OCI-LY1 (cell line): ENCODE measurements around the gene IL18BP.

Experiments
- H2AFZ ChIP-seq: fragments of 200-600 bp; sonication (generic), shearing (Covaris generic); 2 replicates; pipeline ENCODE4 v1.6.0; 2014; ENCODE audit warnings: antibody characterized with exemption, mild to moderate bottlenecking, low read length
- H3F3A ChIP-seq: fragments of 200-600 bp; sonication (generic), shearing (Covaris generic); 2 replicates; pipeline ENCODE4 v1.6.0; 2014; ENCODE audit warnings: mild to moderate bottlenecking, antibody characterized with exemption, low read length, moderate library complexity; ENCODE audit not compliant: insufficient read depth
- H3K27ac ChIP-seq: fragments of 200-600 bp; sonication (generic); 2 replicates; pipeline ENCODE4 v1.5.1; 2014; ENCODE audit warnings: low read length, mixed run types, mild to moderate bottlenecking, low read depth; ENCODE audit not compliant: poor library complexity, severe bottlenecking
- H3K27me3 ChIP-seq: fragments of 200-600 bp; sonication (generic); 2 replicates; pipeline ENCODE4 v1.6.0; 2014; ENCODE audit warnings: antibody characterized with exemption, mild to moderate bottlenecking, low read length, moderate library complexity; ENCODE audit not compliant: insufficient read depth
- H3K36me3 ChIP-seq: fragments of 200-600 bp; sonication (generic); 2 replicates; pipeline ENCODE4 v1.6.1; 2014; ENCODE audit warnings: mild to moderate bottlenecking, antibody characterized with exemption, low read length, moderate library complexity, mixed read lengths; ENCODE audit not compliant: insufficient read depth
- H3K4me1 ChIP-seq: fragments of 200-600 bp; sonication (generic); 2 replicates; pipeline ENCODE4 v1.5.1; 2014; ENCODE audit warnings: mild to moderate bottlenecking, low read length, moderate library complexity; ENCODE audit not compliant: insufficient read depth, severe bottlenecking
- H3K4me2 ChIP-seq: fragments of 200-600 bp; sonication (generic), shearing (Covaris generic); 2 replicates; pipeline ENCODE4 v1.6.1; 2014; ENCODE audit warnings: low read length
- H3K4me3 ChIP-seq: fragments of 200-600 bp; sonication (generic); 2 replicates; pipeline ENCODE4 v1.5.1; 2014; ENCODE audit warnings: low read length, low read depth, mild to moderate bottlenecking, mixed read lengths; ENCODE audit not compliant: poor library complexity, severe bottlenecking
- H3K79me2 ChIP-seq: fragments of 200-600 bp; shearing (Covaris generic); 2 replicates; pipeline ENCODE4 v1.6.1; 2016; ENCODE audit warnings: mixed run types, low read length, mixed read lengths; ENCODE audit not compliant: insufficient read depth
- H3K9ac ChIP-seq: fragments of 200-600 bp; sonication (generic), shearing (Covaris generic); 2 replicates; pipeline ENCODE4 v1.6.1; 2014; ENCODE audit warnings: mild to moderate bottlenecking, low read length, mixed read lengths
- H3K9me2 ChIP-seq: fragments of 200-600 bp; sonication (generic), shearing (Covaris generic); 2 replicates; pipeline ENCODE4 v1.6.1; 2014; ENCODE audit warnings: low read depth, mild to moderate bottlenecking, low read length, mixed read lengths
- H3K9me3 ChIP-seq: fragments of 200-600 bp; shearing (Covaris generic); 2 replicates; pipeline ENCODE4 v1.6.1; 2014; ENCODE audit warnings: low read length, mixed read lengths
- H4K20me1 ChIP-seq: fragments of 200-600 bp; sonication (generic), shearing (Covaris generic); 2 replicates; pipeline ENCODE4 v1.6.0; 2016; ENCODE audit warnings: mild to moderate bottlenecking, low read length; ENCODE audit not compliant: insufficient read depth
- CTCF ChIP-seq: fragments of 200-600 bp; sonication (generic), shearing (Covaris generic); IDR thresholded peaks from 2 replicates; pipeline ENCODE4 v1.5.1; 2017; ENCODE audit warnings: mild to moderate bottlenecking, antibody characterized with exemption, low read length, moderate library complexity, mixed read lengths
- EZH2 ChIP-seq: fragments of 200-600 bp; sonication (generic), shearing (Covaris generic); IDR thresholded peaks from 2 replicates; pipeline ENCODE4 v1.8.0; 2017; ENCODE audit warnings: borderline replicate concordance, mixed run types, mild to moderate bottlenecking, antibody characterized with exemption, low read length, moderate library complexity, mixed read lengths

The IL18BP gene

GRCh38 chr11:72007089-72007476, 8.4 kb downstream of the IL18BP start:
- H3K4me3 ChIP-seq = no peak overlapping the region
- no peaks in the 10 kb centered on the region for H3K27me3 ChIP-seq
- TF ChIP-seq EZH2 (no peak), CTCF (no peak)
- H3K9me2 ChIP-seq = no peaks in the 10 kb centered on the region
- no peak overlapping the region for H3K27ac ChIP-seq
- H3K9me3 ChIP-seq = no peaks in the 10 kb centered on the region
- H3K36me3 ChIP-seq = peaks cover 96% of the 10 kb centered on the region
- no peaks in the 10 kb centered on the region for H3K79me2 ChIP-seq
- no peaks in the 10 kb centered on the region for H4K20me1 ChIP-seq
- no peak overlapping the region for H3K9ac ChIP-seq
- no peak overlapping the region for H2AFZ ChIP-seq
- no peak overlapping the region for H3K4me2 ChIP-seq
- H3K4me1 ChIP-seq = no peaks in the 10 kb centered on the region
- H3F3A ChIP-seq = no peaks in the 10 kb centered on the region

GRCh38 chr11:72007587-72007986, 8.9 kb downstream of the IL18BP start:
- TF ChIP-seq EZH2 (no peak), CTCF (no peak)
- H3K27me3 ChIP-seq = no peaks in the 10 kb centered on the region
- H3K9me3 ChIP-seq = no peaks in the 10 kb centered on the region
- no peaks in the 10 kb centered on the region for H3F3A ChIP-seq
- H4K20me1 ChIP-seq = no peaks in the 10 kb centered on the region
- H3K79me2 ChIP-seq = no peaks in the 10 kb centered on the region
- H3K4me1 ChIP-seq = no peaks in the 10 kb centered on the region
- H3K4me3 ChIP-seq = no peak overlapping the region
- H3K27ac ChIP-seq = no peak overlapping the region
- H3K9me2 ChIP-seq = no peaks in the 10 kb centered on the region
- H3K9ac ChIP-seq = no peak overlapping the region
- no peak overlapping the region for H2AFZ ChIP-seq
- H3K36me3 ChIP-seq = peaks cover 96% of the 10 kb centered on the region
- no peak overlapping the region for H3K4me2 ChIP-seq

- Histone ChIP-seq H4K20me1 (no peaks in the 10 kb centered on the region), H3K27ac (no peak overlapping the region), H3K4me3 (no peak overlapping the region), H3K9ac (no peak overlapping the region), H3K4me1 (no peaks in the 10 kb centered on the region), H3K36me3 (peaks cover 96% of the 10 kb centered on the region), H3K79me2 (no peaks in the 10 kb centered on the region), H3F3A (no peaks in the 10 kb centered on the region), H3K9me2 (no peaks in the 10 kb centered on the region), H3K9me3 (no peaks in the 10 kb centered on the region), H2AFZ (no peak overlapping the region), H3K27me3 (no peaks in the 10 kb centered on the region), H3K4me2 (no peak overlapping the region)
- TF ChIP-seq CTCF (no peak), EZH2 (no peak)
These were observed 10.0 kb downstream of the IL18BP start for GRCh38 chr11:72008728-72009127.
